ENCODE data around the gene PDZD2. TPM values are rescaled to one million over a fixed set of nuclear protein-coding genes. Genes with fewer than 3 reads are reported as not detected.

Gene PDZD2
- total RNA-seq, 1 experiment from 2014 or later = not detected

DNA sequence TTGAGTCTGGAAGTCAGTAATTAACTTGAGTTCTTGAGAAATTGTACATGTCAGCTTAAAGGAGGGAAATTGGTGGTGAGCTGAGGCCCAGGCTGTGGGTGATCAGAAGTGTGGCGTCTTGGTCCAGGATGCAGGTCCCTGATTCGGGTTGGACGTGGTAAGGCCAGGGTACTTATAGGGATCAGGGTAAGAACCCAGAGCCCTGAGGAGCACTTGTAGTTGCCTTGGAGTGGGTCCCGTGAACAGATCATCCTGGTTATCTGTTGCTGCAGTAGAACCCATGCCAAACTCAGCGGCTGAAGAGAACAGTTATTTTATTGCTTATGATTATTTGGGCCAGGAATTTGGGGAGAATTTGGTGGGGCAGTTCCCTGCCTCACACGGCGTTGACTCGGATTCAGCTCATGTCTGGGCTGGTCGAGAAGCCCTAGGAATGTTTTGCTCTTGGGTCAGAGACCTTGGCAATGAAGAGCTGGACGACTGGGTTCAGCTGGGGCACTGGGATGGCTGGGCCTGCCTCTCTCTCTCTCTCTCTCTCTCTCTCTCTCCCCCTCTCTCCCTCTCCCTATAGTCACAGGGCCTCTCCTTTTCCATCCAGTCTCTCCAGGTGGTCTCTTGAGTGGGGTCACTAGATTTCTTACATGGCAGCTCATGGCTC lies 73.1 kb downstream of the PDZD2 start:
- H3K27ac ChIP-seq = no peak overlapping the region
- H3K4me2 ChIP-seq = no peak overlapping the region
- H3K4me3 ChIP-seq = no peak overlapping the region
- ChIA-PET CTCF (no interaction called here), POLR2A (ENCODE audit: unreplicated experiment) (no interaction called here)
- BruUV-seq (replicated peaks) = no TSS peak
- no peaks in the 10 kb centered on the region for H3K9me3 ChIP-seq (ENCODE audit: insufficient read depth, low read depth)
- intact Hi-C loops (cut with micrococcal nuclease; ENCODE audit: unreplicated experiment) = no loop called here
- no peak overlapping the region for H2AFZ ChIP-seq
- no peaks in the 10 kb centered on the region for H4K20me1 ChIP-seq (ENCODE audit: insufficient read depth)
- peak in 1 of 2 experiments; percentile 5 for DNase-seq
- no peaks in the 10 kb centered on the region for H3K79me2 ChIP-seq (ENCODE audit: low read depth)
- no peaks in the 10 kb centered on the region for H3K4me1 ChIP-seq (replicated peaks; ENCODE audit: insufficient read depth)
- H3K36me3 ChIP-seq (ENCODE audit: low read depth) = no peaks in the 10 kb centered on the region
- no peaks in the 10 kb centered on the region for H3K9me2 ChIP-seq (ENCODE audit: insufficient read depth)
- no peaks in the 10 kb centered on the region for H3F3A ChIP-seq (ENCODE audit: insufficient read depth, low read depth)
- H3K27me3 ChIP-seq (ENCODE audit: insufficient read depth, low read depth) = peaks cover 89% of the 10 kb centered on the region
- TF ChIP-seq, protein P1, sequence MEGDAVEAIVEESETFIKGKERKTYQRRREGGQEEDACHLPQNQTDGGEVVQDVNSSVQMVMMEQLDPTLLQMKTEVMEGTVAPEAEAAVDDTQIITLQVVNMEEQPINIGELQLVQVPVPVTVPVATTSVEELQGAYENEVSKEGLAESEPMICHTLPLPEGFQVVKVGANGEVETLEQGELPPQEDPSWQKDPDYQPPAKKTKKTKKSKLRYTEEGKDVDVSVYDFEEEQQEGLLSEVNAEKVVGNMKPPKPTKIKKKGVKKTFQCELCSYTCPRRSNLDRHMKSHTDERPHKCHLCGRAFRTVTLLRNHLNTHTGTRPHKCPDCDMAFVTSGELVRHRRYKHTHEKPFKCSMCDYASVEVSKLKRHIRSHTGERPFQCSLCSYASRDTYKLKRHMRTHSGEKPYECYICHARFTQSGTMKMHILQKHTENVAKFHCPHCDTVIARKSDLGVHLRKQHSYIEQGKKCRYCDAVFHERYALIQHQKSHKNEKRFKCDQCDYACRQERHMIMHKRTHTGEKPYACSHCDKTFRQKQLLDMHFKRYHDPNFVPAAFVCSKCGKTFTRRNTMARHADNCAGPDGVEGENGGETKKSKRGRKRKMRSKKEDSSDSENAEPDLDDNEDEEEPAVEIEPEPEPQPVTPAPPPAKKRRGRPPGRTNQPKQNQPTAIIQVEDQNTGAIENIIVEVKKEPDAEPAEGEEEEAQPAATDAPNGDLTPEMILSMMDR (conservative IDR thresholded peaks at IDR 0.05) = no peak
- no peak for TF ChIP-seq EZH2 (IDR thresholded peaks at IDR 0.05; ENCODE audit: low read depth)

DNA sequence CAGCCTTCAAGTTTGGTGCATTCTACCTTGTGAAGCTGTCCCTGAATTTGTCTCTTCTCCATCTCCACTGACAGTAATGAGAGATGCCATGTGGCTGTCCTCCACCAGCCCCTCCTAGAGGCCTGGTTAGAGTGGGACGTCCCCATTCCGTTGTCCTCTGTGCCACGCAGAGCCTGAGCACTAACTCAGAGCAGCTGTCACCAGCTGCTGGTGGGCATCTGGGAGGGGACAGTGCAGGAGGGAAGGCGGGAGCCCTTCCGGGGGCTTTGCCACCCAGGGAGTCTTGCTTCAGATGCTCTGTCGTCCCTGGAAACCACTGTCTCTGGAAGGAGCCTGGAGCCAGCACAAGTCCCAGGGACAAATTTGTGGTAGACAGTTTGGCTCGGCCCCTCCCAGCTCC lies 78.6 kb downstream of the PDZD2 start:
- Histone ChIP-seq H3K9me2 (ENCODE audit: insufficient read depth) (no peaks in the 10 kb centered on the region), H3K9me3 (ENCODE audit: insufficient read depth, low read depth) (no peaks in the 10 kb centered on the region), H3K4me3 (no peak overlapping the region), H3K4me1 (replicated peaks; ENCODE audit: insufficient read depth) (no peaks in the 10 kb centered on the region), H2AFZ (no peak overlapping the region), H3K36me3 (ENCODE audit: low read depth) (no peaks in the 10 kb centered on the region), H3F3A (ENCODE audit: insufficient read depth, low read depth) (no peaks in the 10 kb centered on the region), H3K27ac (no peak overlapping the region), H3K27me3 (ENCODE audit: insufficient read depth, low read depth) (peaks cover 83% of the 10 kb centered on the region), H3K4me2 (no peak overlapping the region), H4K20me1 (ENCODE audit: insufficient read depth) (no peaks in the 10 kb centered on the region), H3K79me2 (ENCODE audit: low read depth) (no peaks in the 10 kb centered on the region)
- CTCF ChIA-PET = no interaction called here
- no peak for DNase-seq
- intact Hi-C loops (cut with micrococcal nuclease; ENCODE audit: unreplicated experiment) = no loop called here
- no peak for TF ChIP-seq EZH2 (IDR thresholded peaks at IDR 0.05; ENCODE audit: low read depth)
- TF ChIP-seq, protein P1 (conservative IDR thresholded peaks at IDR 0.05) = no peak
- POLR2A ChIA-PET (ENCODE audit: unreplicated experiment) = no interaction called here
- BruUV-seq (replicated peaks) = no TSS peak

DNA sequence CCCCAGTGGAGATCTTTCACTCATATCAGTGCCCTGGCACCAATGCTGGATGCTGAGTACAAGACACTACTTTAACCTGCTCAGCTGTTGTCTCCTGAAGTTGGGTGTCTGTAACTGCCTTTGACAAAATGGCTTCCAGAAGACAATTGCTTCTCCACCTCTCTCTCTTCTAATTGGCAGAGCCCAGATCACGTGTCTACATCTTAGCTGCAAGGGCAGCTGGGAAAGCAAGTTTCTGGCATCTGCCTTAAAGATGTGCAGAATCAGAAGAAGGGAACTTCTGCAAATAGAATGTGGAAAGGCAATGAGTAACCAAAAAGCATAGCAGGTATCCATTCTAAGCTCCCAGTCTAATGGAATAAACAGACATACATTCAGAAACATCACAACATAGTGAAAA lies 81.1 kb downstream of the PDZD2 start:
- POLR2A ChIA-PET (ENCODE audit: unreplicated experiment) = no interaction called here
- H3K36me3 ChIP-seq (ENCODE audit: low read depth) = no peaks in the 10 kb centered on the region
- H3K4me2 ChIP-seq = no peak overlapping the region
- intact Hi-C loops (cut with micrococcal nuclease; ENCODE audit: unreplicated experiment) = no loop called here
- no peaks in the 10 kb centered on the region for H3K9me2 ChIP-seq (ENCODE audit: insufficient read depth)
- no TSS peak for BruUV-seq (replicated peaks)
- H2AFZ ChIP-seq = no peak overlapping the region
- TF ChIP-seq EZH2 (IDR thresholded peaks at IDR 0.05; ENCODE audit: low read depth) = no peak
- TF ChIP-seq, protein P1 (conservative IDR thresholded peaks at IDR 0.05) = no peak
- H3K9me3 ChIP-seq (ENCODE audit: insufficient read depth, low read depth) = no peaks in the 10 kb centered on the region
- no peaks in the 10 kb centered on the region for H3K4me1 ChIP-seq (replicated peaks; ENCODE audit: insufficient read depth)
- DNase-seq = no peak
- no peaks in the 10 kb centered on the region for H3K79me2 ChIP-seq (ENCODE audit: low read depth)
- H3K27me3 ChIP-seq (ENCODE audit: insufficient read depth, low read depth) = peaks cover 81% of the 10 kb centered on the region
- no peak overlapping the region for H3K4me3 ChIP-seq
- H3F3A ChIP-seq (ENCODE audit: insufficient read depth, low read depth) = no peaks in the 10 kb centered on the region
- no peaks in the 10 kb centered on the region for H4K20me1 ChIP-seq (ENCODE audit: insufficient read depth)
- H3K27ac ChIP-seq = no peak overlapping the region
- CTCF ChIA-PET = no interaction called here

All from PC-9 (cell line).